Measurements from ENCODE around the gene ME1.

ME1 gene

GRCh38 chr6:83185096-83185495 lies 245.8 kb downstream of the ME1 start:
- DNase-seq = no peak

GRCh38 chr6:83183082-83183828 lies 247.6 kb downstream of the ME1 start:
- no peak for DNase-seq

- DNase-seq = no peak
These were observed 248.7 kb downstream of the ME1 start for GRCh38 chr6:83182114-83182513.

- no peak for DNase-seq
These were observed 250.4 kb downstream of the ME1 start for GRCh38 chr6:83180426-83180950.

GRCh38 chr6:83176246-83176645 lies 254.6 kb downstream of the ME1 start:
- no peak for DNase-seq

- no peak for DNase-seq
These were observed 261.3 kb downstream of the ME1 start for GRCh38 chr6:83169511-83169910.

- DNase-seq = no peak
These were observed 261.7 kb downstream of the ME1 start for GRCh38 chr6:83169106-83169505.

GRCh38 chr6:83168556-83168955 lies 262.3 kb downstream of the ME1 start:
- no peak for DNase-seq

GRCh38 chr6:83167726-83168278 lies 263.0 kb downstream of the ME1 start:
- no peak for DNase-seq
